DND-41 (cell line): ENCODE measurements around the gene TAF4.

Source experiments
- ATAC-seq: fragments of 200-7000 bp; cut with Tn5 transposase; 3 replicates; pipeline ENCODE4 v1.9.1; 2021; ENCODE audit warnings: low read depth; ENCODE audit not compliant: insufficient read depth
- DNase-seq: peaks from one replicate; pipeline ENCODE4 v3.0.0-alpha.2; 2020
- H2AFZ ChIP-seq: 2 replicates; pipeline ENCODE4 v1.6.0; 2012; ENCODE audit warnings: low read depth, low read length
- H3K27ac ChIP-seq: 2 replicates; pipeline ENCODE4 v1.5.1; 2012; ENCODE audit warnings: low read length, inconsistent platforms
- H3K27me3 ChIP-seq: fragments of 200-600 bp; sonication (generic); 2 replicates; pipeline ENCODE4 v1.6.0; 2012; ENCODE audit warnings: low read length, mild to moderate bottlenecking, inconsistent platforms; ENCODE audit not compliant: insufficient read depth, poor library complexity
- H3K36me3 ChIP-seq: 2 replicates; pipeline ENCODE4 v1.5.1; 2012; ENCODE audit warnings: low read length, inconsistent platforms; ENCODE audit not compliant: insufficient read depth
- H3K4me1 ChIP-seq: 2 replicates; pipeline ENCODE4 v1.5.1; 2012; ENCODE audit warnings: mild to moderate bottlenecking, low read length; ENCODE audit not compliant: insufficient read depth
- H3K4me2 ChIP-seq: 2 replicates; pipeline ENCODE4 v1.6.0; 2012; ENCODE audit warnings: mild to moderate bottlenecking, moderate library complexity, low read length, inconsistent platforms; ENCODE audit not compliant: insufficient read depth
- H3K4me3 ChIP-seq, 2 experiments: fragments of 200-600 bp in 1 of 2; shearing (Covaris generic) in 1 of 2; 2 replicates each; pipeline ENCODE4 v1.5.1; 2012 to 2016; ENCODE audit warnings: inconsistent platforms in 2 of 2, low read length in 2 of 2, mild to moderate bottlenecking in 2 of 2, low read depth in 1 of 2, moderate library complexity in 1 of 2
- H3K79me2 ChIP-seq: 2 replicates; pipeline ENCODE4 v1.6.0; 2012; ENCODE audit warnings: low read length, inconsistent platforms; ENCODE audit not compliant: insufficient read depth
- H3K9ac ChIP-seq: 2 replicates; pipeline ENCODE4 v1.6.0; 2012; ENCODE audit warnings: low read depth, mild to moderate bottlenecking, inconsistent platforms, low read length, moderate library complexity
- H3K9me3 ChIP-seq: 2 replicates; pipeline ENCODE4 v1.5.1; 2012; ENCODE audit warnings: low read length, moderate library complexity, mild to moderate bottlenecking, inconsistent platforms; ENCODE audit not compliant: insufficient read depth, severe bottlenecking
- H4K20me1 ChIP-seq: 2 replicates; pipeline ENCODE4 v1.6.0; 2012; ENCODE audit warnings: low read length; ENCODE audit not compliant: insufficient read depth
- CTCF ChIP-seq: IDR thresholded peaks from 2 replicates; pipeline ENCODE4 v1.5.1; 2012; ENCODE audit warnings: borderline replicate concordance, low read length, moderate library complexity, mild to moderate bottlenecking; ENCODE audit not compliant: poor library complexity, severe bottlenecking; ENCODE audit errors: extremely low read depth
- EZH2 ChIP-seq: IDR thresholded peaks from 3 replicates; pipeline ENCODE4 v1.6.1; 2012; ENCODE audit warnings: borderline replicate concordance, low read depth, mild to moderate bottlenecking, moderate library complexity, low read length, inconsistent platforms; ENCODE audit not compliant: severe bottlenecking

Gene TAF4

GRCh38 chr20:62027698-62028321 lies 37.9 kb downstream of the TAF4 start:
- no peaks in the 10 kb centered on the region for H3K4me1 ChIP-seq
- H3K79me2 ChIP-seq = peaks cover 97% of the 10 kb centered on the region
- no peak overlapping the region for H3K27ac ChIP-seq
- H2AFZ ChIP-seq = no peak overlapping the region
- DNase-seq (no peak), ATAC-seq (no peak)
- H3K4me2 ChIP-seq = no peak overlapping the region
- 0 out of 2 replicates have a peak, but pooled peaks cover 7% of the 10 kb centered on the region for H3K36me3 ChIP-seq
- no peaks in the 10 kb centered on the region for H3K27me3 ChIP-seq
- peaks cover 93% of the 10 kb centered on the region for H4K20me1 ChIP-seq
- H3K9me3 ChIP-seq = no peaks in the 10 kb centered on the region
- H3K4me3 ChIP-seq = no peak overlapping the region
- no peak overlapping the region for H3K9ac ChIP-seq
- TF ChIP-seq EZH2 (no peak), CTCF (no peak)

GRCh38 chr20:62027116-62027515 lies 38.6 kb downstream of the TAF4 start:
- peaks cover 97% of the 10 kb centered on the region for H3K79me2 ChIP-seq

GRCh38 chr20:62026564-62026856 lies 39.2 kb downstream of the TAF4 start:
- Histone ChIP-seq H3K27me3 (no peaks in the 10 kb centered on the region), H3K9ac (no peak overlapping the region), H3K79me2 (peaks cover 97% of the 10 kb centered on the region), H4K20me1 (peaks cover 91% of the 10 kb centered on the region), H2AFZ (no peak overlapping the region), H3K36me3 (0 out of 2 replicates have a peak, but pooled peaks cover 7% of the 10 kb centered on the region), H3K4me1 (no peaks in the 10 kb centered on the region), H3K4me2 (no peak overlapping the region), H3K9me3 (no peaks in the 10 kb centered on the region), H3K4me3 (no peak overlapping the region), H3K27ac (no peak overlapping the region)
- no peak for TF ChIP-seq EZH2
- no peak for TF ChIP-seq CTCF
- ATAC-seq (no peak), DNase-seq (no peak)

More at GRCh38 chr20:62027116-62027515, 38.6 kb downstream of the TAF4 start:
- Histone ChIP-seq H2AFZ (no peak overlapping the region), H3K9me3 (no peaks in the 10 kb centered on the region), H3K9ac (no peak overlapping the region), H3K4me1 (no peaks in the 10 kb centered on the region), H4K20me1 (peaks cover 93% of the 10 kb centered on the region), H3K27ac (no peak overlapping the region), H3K27me3 (no peaks in the 10 kb centered on the region), H3K4me2 (no peak overlapping the region), H3K36me3 (0 out of 2 replicates have a peak, but pooled peaks cover 7% of the 10 kb centered on the region), H3K4me3 (no peak overlapping the region)
- ATAC-seq = no peak
- TF ChIP-seq CTCF = no peak
- no peak for DNase-seq
